Ishikawa (cell line): ENCODE measurements around the gene PAK6.

ENCODE experiments used
- EP300 ChIP-seq: IDR thresholded peaks from 2 replicates; pipeline ENCODE4 v1.6.1; 2012; ENCODE audit warnings: borderline replicate concordance
- NFIC ChIP-seq: IDR thresholded peaks from 2 replicates; pipeline ENCODE4 v1.6.1; 2012
- REST ChIP-seq: IDR thresholded peaks from 2 replicates; pipeline ENCODE4 v1.6.1; 2012; ENCODE audit warnings: low read depth, mild to moderate bottlenecking
- TAF1 ChIP-seq: IDR thresholded peaks from 2 replicates; pipeline ENCODE4 v1.6.1; 2012; ENCODE audit warnings: low read depth, mild to moderate bottlenecking
- YY1 ChIP-seq: IDR thresholded peaks from 2 replicates; pipeline ENCODE4 v1.6.1; 2012; ENCODE audit warnings: low read depth

GRCh38 chr15:40310993-40311392 lies 72.1 kb downstream of the PAK6 start:
- no peak for TF ChIP-seq EP300
- no peak for TF ChIP-seq REST
- TF ChIP-seq TAF1 = no peak
- TF ChIP-seq YY1 = no peak
- TF ChIP-seq NFIC = no peak
